ENCODE measurements around the gene TBC1D22A. TPM values are rescaled to one million over a fixed set of nuclear protein-coding genes. Genes with fewer than 3 reads are reported as not detected.

The TBC1D22A gene
- total RNA-seq, 4 donors from 2014 or later = 10.8 to 32.2 (median 22.3) TPM

GRCh38 chr22:47051441-47052071, 289.1 kb downstream of the TBC1D22A start:
- no peak for TF ChIP-seq CTCF (IDR thresholded peaks at IDR 0.05; ENCODE audit: low read depth)

GRCh38 chr22:47052236-47053012, 290.0 kb downstream of the TBC1D22A start:
- no peak for TF ChIP-seq CTCF (IDR thresholded peaks at IDR 0.05; ENCODE audit: low read depth)

GRCh38 chr22:47053013-47053725, 290.7 kb downstream of the TBC1D22A start:
- TF ChIP-seq CTCF (IDR thresholded peaks at IDR 0.05; ENCODE audit: low read depth) = no peak

- no peak for TF ChIP-seq CTCF (IDR thresholded peaks at IDR 0.05; ENCODE audit: low read depth)
These were observed 291.3 kb downstream of the TBC1D22A start for GRCh38 chr22:47053726-47054141.

DNA sequence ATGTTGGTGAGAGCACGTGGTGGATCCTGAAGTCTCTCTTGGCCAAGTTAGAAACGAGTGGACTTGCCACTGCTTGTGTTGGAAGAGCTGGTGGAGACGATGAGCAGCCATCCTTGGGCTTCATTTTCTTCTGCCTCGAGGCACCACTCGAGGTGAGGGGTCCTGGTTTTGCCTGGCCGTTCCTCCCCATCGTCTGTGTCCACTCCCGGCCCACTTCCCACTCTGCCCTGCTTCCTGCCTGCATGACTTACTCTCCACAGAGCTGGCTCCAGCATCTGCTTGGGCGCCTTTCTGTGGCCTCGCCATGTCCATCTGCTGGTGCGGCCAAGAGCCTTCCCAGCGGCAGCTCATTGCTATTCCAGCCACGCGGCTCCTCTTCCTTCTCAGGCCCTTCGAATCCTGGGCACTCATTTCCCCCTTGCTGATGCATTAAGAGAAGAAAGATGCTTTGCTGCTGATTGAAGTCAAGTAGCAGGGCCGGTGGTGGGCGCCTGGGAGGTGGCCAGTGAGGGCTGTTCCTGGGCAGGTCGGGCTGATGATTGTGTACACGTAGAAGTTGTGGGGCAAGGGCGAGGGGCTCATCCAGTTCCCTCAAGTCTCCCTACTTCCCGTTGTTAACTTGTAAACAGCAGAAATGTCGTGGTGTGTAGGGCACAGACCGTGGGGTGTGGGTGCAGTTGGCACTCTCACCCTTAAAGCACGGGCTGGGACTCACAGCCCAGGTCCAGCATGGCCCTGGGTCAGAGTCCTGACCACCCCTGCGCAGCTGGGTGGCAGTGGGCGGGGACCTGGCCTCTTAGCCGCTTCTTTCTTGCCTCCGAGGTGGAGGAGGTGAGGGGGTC, 292.0 kb downstream of the TBC1D22A start:
- no peak for TF ChIP-seq CTCF (IDR thresholded peaks at IDR 0.05; ENCODE audit: low read depth)

GRCh38 chr22:47055073-47055355, 292.6 kb downstream of the TBC1D22A start:
- no peak for TF ChIP-seq CTCF (IDR thresholded peaks at IDR 0.05; ENCODE audit: low read depth)
